Endometrial microvascular endothelial cells (primary cell): ENCODE measurements around the gene SERPING1. TPM values are rescaled to one million over a fixed set of nuclear protein-coding genes. Genes with fewer than 3 reads are reported as not detected.

Experiments
- in situ Hi-C: cut with HindIII; loops from 2 replicates; pipeline ENCODE4 v1.10.0; 2017; ENCODE audit warnings: low sequenced_read_pairs, low pct_unique_long_range_greater_than_20kb; ENCODE audit errors: inconsistent ontology term
- total RNA-seq: library from RNA; depleted of rRNA; stranded (reverse); fragments of >200 nt; gene quantifications from one replicate; pipeline ENCODE4 v1.2.3, GENCODE V29; 2015; ENCODE audit errors: inconsistent ontology term

Gene SERPING1
- 14.9 TPM for total RNA-seq

- in situ Hi-C loops = no loop called here
Measured at GRCh38 chr11:57597461-57597915, at the start of gene SERPING1. SERPING1 (plus strand) TSS chr11:57597685; CDS start chr11:57598271, 586 bp downstream.

GRCh38 chr11:57547854-57548377 is 49.6 kb upstream of the SERPING1 start:
- in situ Hi-C loops = no loop called here

- in situ Hi-C loops = no loop called here
Measured at GRCh38 chr11:57549983-57550382, 47.5 kb upstream of the SERPING1 start.

- in situ Hi-C loops = no loop called here
Measured at GRCh38 chr11:57551941-57552340, 45.5 kb upstream of the SERPING1 start.

- in situ Hi-C loops = no loop called here
Measured at GRCh38 chr11:57552479-57552878, 45.0 kb upstream of the SERPING1 start.

- in situ Hi-C loops = no loop called here
Measured at GRCh38 chr11:57555393-57555792, 42.1 kb upstream of the SERPING1 start.

GRCh38 chr11:57556041-57556440 is 41.4 kb upstream of the SERPING1 start:
- in situ Hi-C loops = no loop called here

- in situ Hi-C loops = no loop called here
Measured at GRCh38 chr11:57560146-57560545, 37.3 kb upstream of the SERPING1 start.

- in situ Hi-C loops = no loop called here
Measured at GRCh38 chr11:57562596-57562995, 34.9 kb upstream of the SERPING1 start.

- in situ Hi-C loops = no loop called here
Measured at GRCh38 chr11:57566005-57566904, 31.2 kb upstream of the SERPING1 start.

- in situ Hi-C loops = no loop called here
Measured at GRCh38 chr11:57566905-57567514, 30.5 kb upstream of the SERPING1 start.

GRCh38 chr11:57567515-57568329 is 29.8 kb upstream of the SERPING1 start, which contains the start of gene UBE2L6:
UBE2L6 (minus strand) TSS chr11:57567672; CDS start chr11:57567611, 61 bp downstream.
- in situ Hi-C loops = no loop called here

GRCh38 chr11:57568330-57568766 is 29.1 kb upstream of the SERPING1 start:
- in situ Hi-C loops = no loop called here

- in situ Hi-C loops = no loop called here
Measured at GRCh38 chr11:57571606-57572005, 25.9 kb upstream of the SERPING1 start.

GRCh38 chr11:57574061-57574460 is 23.4 kb upstream of the SERPING1 start:
- in situ Hi-C loops = no loop called here

GRCh38 chr11:57584341-57584740 is 13.1 kb upstream of the SERPING1 start:
- in situ Hi-C loops = no loop called here

GRCh38 chr11:57585301-57585700 is 12.2 kb upstream of the SERPING1 start:
- in situ Hi-C loops = no loop called here

GRCh38 chr11:57586711-57587245 is 10.7 kb upstream of the SERPING1 start:
- in situ Hi-C loops = no loop called here
